ENCODE measurements around the gene KIAA0513. TPM values are rescaled to one million over a fixed set of nuclear protein-coding genes. Genes with fewer than 3 reads are reported as not detected.

The KIAA0513 gene
- total RNA-seq, 2 donors from 2014 or later, result 12.6 to 14.1 TPM

GRCh38 chr16:85074225-85074914, 46.8 kb downstream of the KIAA0513 start:
- DNase-seq (ENCODE audit: low spot score), result no peak
- TF ChIP-seq CTCF (IDR thresholded peaks at IDR 0.05), result no peak
- Histone ChIP-seq H3K9me3 (no peaks in the 10 kb centered on the region), H3K4me1 (peaks cover 0 to 13% of the 10 kb centered on the region in 2 donors), H3K4me3 (no peak overlapping the region), H3K27ac (no peak overlapping the region), H3K27me3 (no peaks in the 10 kb centered on the region), H3K36me3 (peaks cover 28% of the 10 kb centered on the region)

GRCh38 chr16:85075236-85075924, 47.8 kb downstream of the KIAA0513 start:
- TF ChIP-seq CTCF (IDR thresholded peaks at IDR 0.05), result no peak
- H3K9me3 ChIP-seq, result no peaks in the 10 kb centered on the region
- no peaks in the 10 kb centered on the region for H3K27me3 ChIP-seq
- H3K27ac ChIP-seq, result no peak overlapping the region
- H3K4me1 ChIP-seq, result peaks cover 0 to 13% of the 10 kb centered on the region in 2 donors
- H3K36me3 ChIP-seq, result peaks cover 32% of the 10 kb centered on the region
- DNase-seq (ENCODE audit: low spot score), result no peak
- no peak overlapping the region for H3K4me3 ChIP-seq

- no peak for DNase-seq (ENCODE audit: low spot score)
- Histone ChIP-seq H3K27ac (no peak overlapping the region), H3K4me1 (peaks cover 0 to 13% of the 10 kb centered on the region in 2 donors), H3K27me3 (no peaks in the 10 kb centered on the region), H3K4me3 (no peak overlapping the region), H3K9me3 (no peaks in the 10 kb centered on the region), H3K36me3 (peaks cover 28% of the 10 kb centered on the region)
- TF ChIP-seq CTCF (IDR thresholded peaks at IDR 0.05), result no peak
These were observed 49.4 kb downstream of the KIAA0513 start for GRCh38 chr16:85077039-85077438.

GRCh38 chr16:85077576-85078125, 50.1 kb downstream of the KIAA0513 start:
- Histone ChIP-seq H3K27ac (no peak overlapping the region), H3K9me3 (no peaks in the 10 kb centered on the region), H3K4me1 (peaks cover 0 to 8% of the 10 kb centered on the region in 2 donors), H3K4me3 (no peak overlapping the region), H3K27me3 (no peaks in the 10 kb centered on the region), H3K36me3 (peaks cover 28% of the 10 kb centered on the region)
- no peak for TF ChIP-seq CTCF (IDR thresholded peaks at IDR 0.05)
- DNase-seq (ENCODE audit: low spot score), result no peak

GRCh38 chr16:85078226-85078625, 50.6 kb downstream of the KIAA0513 start:
- no peak overlapping the region for H3K4me3 ChIP-seq
- H3K9me3 ChIP-seq, result no peaks in the 10 kb centered on the region
- H3K36me3 ChIP-seq, result peaks cover 28% of the 10 kb centered on the region
- H3K27me3 ChIP-seq, result no peaks in the 10 kb centered on the region
- peaks cover 0 to 2% of the 10 kb centered on the region in 2 donors for H3K4me1 ChIP-seq
- no peak for TF ChIP-seq CTCF (IDR thresholded peaks at IDR 0.05)
- DNase-seq (ENCODE audit: low spot score), result no peak
- no peak overlapping the region for H3K27ac ChIP-seq

All from right atrium auricular region (tissue), 2 donors.